ENCODE measurements around the gene RNU11. TPM values are rescaled to one million over a fixed set of nuclear protein-coding genes. Genes with fewer than 3 reads are reported as not detected.

Gene RNU11
- total RNA-seq, 1 experiment from 2014 or later, result not detected

DNA sequence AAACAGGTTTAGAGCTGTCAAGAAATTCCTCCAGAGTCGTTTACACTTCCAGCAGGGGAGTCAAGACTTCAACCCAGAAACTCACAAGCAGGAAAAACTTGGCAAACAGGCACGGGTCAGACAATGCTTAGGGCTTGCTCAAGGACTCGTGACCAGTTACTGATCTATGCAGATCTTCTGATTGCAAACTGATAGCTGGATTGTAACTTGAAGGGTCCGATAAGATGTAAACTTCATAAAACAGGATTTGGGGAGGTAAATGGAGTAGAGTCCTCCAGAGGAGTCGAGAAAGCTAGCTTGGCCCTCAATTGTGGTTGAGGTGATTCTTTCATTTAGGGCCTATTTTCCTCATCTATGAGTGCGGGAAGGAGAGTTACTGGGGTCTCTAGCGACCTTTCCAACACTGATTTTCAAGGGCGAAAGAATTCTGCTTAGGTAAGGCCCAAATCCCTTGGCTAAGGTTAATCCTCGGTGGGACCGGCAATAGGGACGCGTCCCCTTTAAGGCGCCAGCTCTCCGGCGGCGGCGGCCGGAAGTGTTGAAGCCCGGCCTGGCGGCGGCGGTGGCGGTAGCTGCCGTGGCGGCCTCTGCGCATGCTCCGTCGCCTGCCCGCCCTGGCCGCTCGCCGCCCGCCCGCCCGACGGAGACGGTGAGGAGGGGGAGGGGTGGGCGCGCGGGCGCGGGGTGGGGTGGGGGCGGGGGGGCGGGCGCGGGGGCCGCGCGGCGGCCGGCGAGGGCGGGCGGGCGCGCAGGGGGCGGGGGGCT, 20.0 kb downstream of the RNU11 start, which contains the start of gene GMEB1:
Gene GMEB1, plus strand, starts transcription at position 594 of the 765 bp plus-strand sequence. CDS start 14,829 bp downstream, outside the sequence.
- Histone ChIP-seq H3K4ac (ENCODE audit: low read depth, low read length) (no peak within 1 kb of the TSS; the same call in 1 of the 2 replicates), H2BK5ac (ENCODE audit: insufficient read length, low read length) (peak within 1 kb of the TSS; percentile 55), H3K4me2 (ENCODE audit: insufficient read depth, insufficient read length, low read length) (peak within 1 kb of the TSS; percentile 100), H2BK12ac (ENCODE audit: insufficient read length, low read depth, low read length) (peak within 1 kb of the TSS; percentile 18), H3K23ac (ENCODE audit: insufficient read length, low read depth, low read length) (no peak within 1 kb of the TSS), H3K56ac (ENCODE audit: insufficient read length, low read depth, low read length) (no peak within 1 kb of the TSS), H3T11ph (ENCODE audit: low read length) (no peak within 1 kb of the TSS), H3K9ac (ENCODE audit: extremely low read depth, insufficient read length, low read length) (peak within 1 kb of the TSS; percentile 89), H4K20me1 (ENCODE audit: control insufficient read depth, insufficient read depth, insufficient read length) (no peaks in the 10 kb centered on the region), H2BK120ac (ENCODE audit: low read depth, low read length, poor library complexity, severe bottlenecking) (peak within 1 kb of the TSS; percentile 5), H3K4me1 (ENCODE audit: insufficient read depth, low read length) (no peaks in the 10 kb centered on the region; the same call in 1 of the 2 replicates), H3K79me1 (ENCODE audit: insufficient read depth, low read depth, low read length, poor library complexity, severe bottlenecking) (peaks cover 5% of the 10 kb centered on the region), H3K79me2 (ENCODE audit: insufficient read depth, low read length) (peaks cover 3% of the 10 kb centered on the region; the same call in 1 of the 2 replicates), H3K18ac (ENCODE audit: insufficient read length, low read depth, low read length) (peak within 1 kb of the TSS; percentile 82), H2BK15ac (ENCODE audit: low read depth, low read length) (no peak within 1 kb of the TSS), H2AK5ac (ENCODE audit: insufficient read length, low read length) (peak within 1 kb of the TSS; percentile 37), H3K27me3 (ENCODE audit: insufficient read depth, low read length) (no peaks in the 10 kb centered on the region), H2AFZ (ENCODE audit: low read length) (peak within 1 kb of the TSS; percentile 94), H3K14ac (ENCODE audit: insufficient read depth, low read length) (peak within 1 kb of the TSS; percentile 95), H2BK20ac (ENCODE audit: low read depth, low read length, poor library complexity, severe bottlenecking) (no peak within 1 kb of the TSS), H3K23me2 (ENCODE audit: insufficient read length, low read depth, low read length, poor library complexity, severe bottlenecking) (peaks cover 6% of the 10 kb centered on the region), H3K9me3 (ENCODE audit: control insufficient read depth, low read depth, low read length) (no peaks in the 10 kb centered on the region), H4K91ac (ENCODE audit: insufficient read length, low read depth, low read length) (peak within 1 kb of the TSS; percentile 85), H4K8ac (replicated peaks; ENCODE audit: insufficient read length, low read depth, low read length) (no peak within 1 kb of the TSS), H4K5ac (ENCODE audit: insufficient read length, low read depth, low read length) (no peak within 1 kb of the TSS), H3K27ac (ENCODE audit: insufficient read length, low read depth, low read length) (peak within 1 kb of the TSS; percentile 58)
- no CpG with 5 or more reads among the region's 57 CpGs for WGBS (ENCODE audit: extremely low coverage, insufficient read length, low lambda C conversion rate)
- no peaks in the 10 kb centered on the region for H3K27me3 Mint-ChIP-seq (ENCODE audit: low read depth)
- peak within 1 kb of the TSS; percentile 84 to 89 for H3K4me3 Mint-ChIP-seq
- peaks cover 21 to 31% of the 10 kb centered on the region in 2 experiments for H3K4me1 Mint-ChIP-seq
- TF ChIP-seq, protein P1, sequence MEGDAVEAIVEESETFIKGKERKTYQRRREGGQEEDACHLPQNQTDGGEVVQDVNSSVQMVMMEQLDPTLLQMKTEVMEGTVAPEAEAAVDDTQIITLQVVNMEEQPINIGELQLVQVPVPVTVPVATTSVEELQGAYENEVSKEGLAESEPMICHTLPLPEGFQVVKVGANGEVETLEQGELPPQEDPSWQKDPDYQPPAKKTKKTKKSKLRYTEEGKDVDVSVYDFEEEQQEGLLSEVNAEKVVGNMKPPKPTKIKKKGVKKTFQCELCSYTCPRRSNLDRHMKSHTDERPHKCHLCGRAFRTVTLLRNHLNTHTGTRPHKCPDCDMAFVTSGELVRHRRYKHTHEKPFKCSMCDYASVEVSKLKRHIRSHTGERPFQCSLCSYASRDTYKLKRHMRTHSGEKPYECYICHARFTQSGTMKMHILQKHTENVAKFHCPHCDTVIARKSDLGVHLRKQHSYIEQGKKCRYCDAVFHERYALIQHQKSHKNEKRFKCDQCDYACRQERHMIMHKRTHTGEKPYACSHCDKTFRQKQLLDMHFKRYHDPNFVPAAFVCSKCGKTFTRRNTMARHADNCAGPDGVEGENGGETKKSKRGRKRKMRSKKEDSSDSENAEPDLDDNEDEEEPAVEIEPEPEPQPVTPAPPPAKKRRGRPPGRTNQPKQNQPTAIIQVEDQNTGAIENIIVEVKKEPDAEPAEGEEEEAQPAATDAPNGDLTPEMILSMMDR (conservative IDR thresholded peaks at IDR 0.05), result no peak
- H3K9me3 Mint-ChIP-seq, result no peaks in the 10 kb centered on the region
- H3K36me3 Mint-ChIP-seq (ENCODE audit: insufficient read depth in 1 of 3, low read depth in 3 of 3), result peaks cover 0 to 4% (median 0%) of the 10 kb centered on the region in 3 experiments; a peak in 1 of 7 replicates
- H3K27ac Mint-ChIP-seq, result peak within 1 kb of the TSS; percentile 92 to 100 (median 97)
- DNase-seq, result peak; percentile 87

Measured in H9 (cell line).